DND-41 (cell line): ENCODE data around the gene AGRN.

Experiments used
- EZH2 ChIP-seq: IDR thresholded peaks from 3 replicates; pipeline ENCODE4 v1.6.1; 2012; ENCODE audit warnings: borderline replicate concordance, low read depth, mild to moderate bottlenecking, moderate library complexity, low read length, inconsistent platforms; ENCODE audit not compliant: severe bottlenecking
- TF ChIP-seq, protein P1 (sequence below): IDR thresholded peaks from 2 replicates; pipeline ENCODE4 v1.5.1; 2012; ENCODE audit warnings: borderline replicate concordance, low read length, moderate library complexity, mild to moderate bottlenecking; ENCODE audit not compliant: poor library complexity, severe bottlenecking; ENCODE audit errors: extremely low read depth

DNA sequence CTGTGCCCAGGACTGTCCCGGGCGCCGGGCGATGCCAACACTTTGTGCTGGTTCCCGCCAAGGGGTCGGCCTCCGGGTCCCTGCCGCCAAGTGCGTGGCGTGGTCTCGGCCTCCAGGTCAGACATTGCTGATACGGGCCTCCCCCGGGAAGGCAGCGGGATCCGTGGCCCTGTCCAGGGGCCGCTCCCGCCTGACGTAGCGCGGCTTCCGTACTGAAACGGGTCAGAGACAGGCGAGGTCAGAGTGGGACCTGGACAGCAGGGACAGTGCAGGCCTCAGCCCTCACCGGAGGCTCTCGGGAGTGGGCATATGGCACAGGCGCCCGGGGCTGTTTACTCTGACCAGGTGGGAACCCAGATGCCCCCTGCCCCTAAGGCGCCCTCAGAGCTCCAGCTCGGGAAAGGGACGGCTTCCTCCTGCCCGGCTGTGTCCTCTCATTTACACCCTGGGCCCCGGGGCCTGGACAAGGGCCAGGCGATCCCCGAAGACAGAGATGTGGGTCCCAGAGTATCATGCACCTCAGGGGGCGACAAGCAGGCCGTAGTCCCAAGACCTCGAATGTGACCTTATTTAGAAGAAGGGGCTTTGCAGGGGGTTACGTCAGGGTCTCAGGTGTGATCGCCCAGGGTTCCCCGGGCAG is 63.0 kb downstream of the AGRN start:
- TF ChIP-seq, protein P1, sequence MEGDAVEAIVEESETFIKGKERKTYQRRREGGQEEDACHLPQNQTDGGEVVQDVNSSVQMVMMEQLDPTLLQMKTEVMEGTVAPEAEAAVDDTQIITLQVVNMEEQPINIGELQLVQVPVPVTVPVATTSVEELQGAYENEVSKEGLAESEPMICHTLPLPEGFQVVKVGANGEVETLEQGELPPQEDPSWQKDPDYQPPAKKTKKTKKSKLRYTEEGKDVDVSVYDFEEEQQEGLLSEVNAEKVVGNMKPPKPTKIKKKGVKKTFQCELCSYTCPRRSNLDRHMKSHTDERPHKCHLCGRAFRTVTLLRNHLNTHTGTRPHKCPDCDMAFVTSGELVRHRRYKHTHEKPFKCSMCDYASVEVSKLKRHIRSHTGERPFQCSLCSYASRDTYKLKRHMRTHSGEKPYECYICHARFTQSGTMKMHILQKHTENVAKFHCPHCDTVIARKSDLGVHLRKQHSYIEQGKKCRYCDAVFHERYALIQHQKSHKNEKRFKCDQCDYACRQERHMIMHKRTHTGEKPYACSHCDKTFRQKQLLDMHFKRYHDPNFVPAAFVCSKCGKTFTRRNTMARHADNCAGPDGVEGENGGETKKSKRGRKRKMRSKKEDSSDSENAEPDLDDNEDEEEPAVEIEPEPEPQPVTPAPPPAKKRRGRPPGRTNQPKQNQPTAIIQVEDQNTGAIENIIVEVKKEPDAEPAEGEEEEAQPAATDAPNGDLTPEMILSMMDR, result no peak
- TF ChIP-seq EZH2, result no peak
